Measurements from ENCODE around the gene WWOX. TPM values are rescaled to one million over a fixed set of nuclear protein-coding genes. Genes with fewer than 3 reads are reported as not detected.

WWOX gene
- total and polyA plus RNA-seq, 2 of the 13 experiments (the other 11 are each of a cell fraction or from before 2014, with no cell fraction given): 9.1 to 37.4 TPM

DNA sequence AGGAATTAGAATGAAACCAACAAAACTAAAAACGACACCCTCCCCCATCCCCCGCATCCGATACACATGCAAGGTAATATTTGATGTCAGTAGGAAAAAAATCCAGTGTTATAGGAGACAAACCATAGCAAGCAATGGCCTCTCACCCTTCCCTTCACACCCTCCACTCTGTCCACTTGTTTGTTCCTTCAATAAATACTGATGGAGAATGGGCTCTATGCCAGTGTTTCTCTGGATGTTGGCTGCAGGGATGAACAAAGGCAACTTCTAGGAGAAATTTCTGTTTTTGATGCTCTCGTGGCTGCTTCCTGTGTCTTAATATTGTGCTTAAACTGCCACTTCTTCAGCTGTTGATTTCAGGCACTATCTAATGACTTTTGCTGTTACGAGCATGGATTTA, 98.8 kb downstream of the WWOX start (continued):
- TF ChIP-seq, protein P1, sequence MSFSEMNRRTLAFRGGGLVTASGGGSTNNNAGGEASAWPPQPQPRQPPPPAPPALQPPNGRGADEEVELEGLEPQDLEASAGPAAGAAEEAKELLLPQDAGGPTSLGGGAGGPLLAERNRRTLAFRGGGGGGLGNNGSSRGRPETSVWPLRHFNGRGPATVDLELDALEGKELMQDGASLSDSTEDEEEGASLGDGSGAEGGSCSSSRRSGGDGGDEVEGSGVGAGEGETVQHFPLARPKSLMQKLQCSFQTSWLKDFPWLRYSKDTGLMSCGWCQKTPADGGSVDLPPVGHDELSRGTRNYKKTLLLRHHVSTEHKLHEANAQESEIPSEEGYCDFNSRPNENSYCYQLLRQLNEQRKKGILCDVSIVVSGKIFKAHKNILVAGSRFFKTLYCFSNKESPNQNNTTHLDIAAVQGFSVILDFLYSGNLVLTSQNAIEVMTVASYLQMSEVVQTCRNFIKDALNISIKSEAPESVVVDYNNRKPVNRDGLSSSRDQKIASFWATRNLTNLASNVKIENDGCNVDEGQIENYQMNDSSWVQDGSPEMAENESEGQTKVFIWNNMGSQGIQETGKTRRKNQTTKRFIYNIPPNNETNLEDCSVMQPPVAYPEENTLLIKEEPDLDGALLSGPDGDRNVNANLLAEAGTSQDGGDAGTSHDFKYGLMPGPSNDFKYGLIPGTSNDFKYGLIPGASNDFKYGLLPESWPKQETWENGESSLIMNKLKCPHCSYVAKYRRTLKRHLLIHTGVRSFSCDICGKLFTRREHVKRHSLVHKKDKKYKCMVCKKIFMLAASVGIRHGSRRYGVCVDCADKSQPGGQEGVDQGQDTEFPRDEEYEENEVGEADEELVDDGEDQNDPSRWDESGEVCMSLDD (CRISPR knock-in tag; IDR thresholded peaks at IDR 0.05; ENCODE audit: borderline replicate concordance): no peak

DNA sequence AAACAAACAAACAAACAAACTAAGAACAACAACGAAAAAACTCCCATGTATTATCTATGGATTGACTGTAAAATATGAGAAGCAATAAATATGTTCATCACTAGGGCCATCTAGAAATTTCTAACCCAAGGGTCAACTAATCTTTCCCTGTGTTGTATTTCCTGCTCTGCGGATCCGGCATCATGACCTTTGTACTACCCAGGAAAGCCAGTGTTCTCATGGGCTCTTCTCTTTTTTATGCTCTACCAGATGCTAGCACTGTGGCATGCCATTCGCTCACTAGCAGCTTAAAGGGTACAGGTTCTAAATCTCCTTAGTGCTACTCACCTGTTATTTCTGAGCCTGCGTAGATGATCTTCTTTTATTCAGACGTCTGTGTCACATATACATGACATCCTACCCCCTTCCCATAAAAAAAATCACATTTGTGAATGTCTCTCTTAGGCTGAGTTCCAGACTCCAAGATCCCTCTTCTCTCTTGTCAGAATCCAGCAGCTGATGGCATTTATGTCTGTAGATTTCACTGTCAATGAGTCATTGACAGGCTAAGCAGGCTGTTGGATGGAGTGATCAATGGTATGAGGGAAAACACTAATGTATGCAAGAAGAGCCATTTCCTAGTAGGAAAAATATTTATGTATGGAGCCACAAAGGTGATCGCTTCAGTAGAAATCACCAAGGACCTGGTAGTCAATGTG, 100.0 kb downstream of the WWOX start:
- no peaks in the 10 kb centered on the region for H3K9me3 ChIP-seq (ENCODE audit: low read length)
- H3K4me1 ChIP-seq (ENCODE audit: insufficient read depth, low read length): peaks cover 67% of the 10 kb centered on the region
- 61% methylated on average over 7 of the region's 7 CpGs for WGBS (ENCODE audit: low lambda C conversion rate)
- in situ Hi-C loops (cut with HindIII; ENCODE audit: extremely low pct_ligation_motif_present, low pct_unique_long_range_greater_than_20kb): no loop called here
- 0 out of 5 replicates have a peak, but pooled peaks cover 0 to 1% of the 10 kb centered on the region in 2 experiments for H3K36me3 ChIP-seq (replicated peaks in 1 of 2; ENCODE audit: control insufficient read depth in 1 of 2, insufficient read depth in 2 of 2, low read length in 2 of 2)
- H3K9ac ChIP-seq (ENCODE audit: insufficient read depth, low read depth, low read length): no peak overlapping the region
- peak overlapping the region; percentile 32 for H3K27ac ChIP-seq (ENCODE audit: extremely low read length, insufficient read depth, low read length)
- CTCF ChIA-PET (ENCODE audit: low intra/inter-chr PET ratio, low total read pairs): no interaction called here
- FAIRE-seq (peak; percentile 60), ATAC-seq (peak; percentile 83), DNase-seq (ENCODE audit: low spot score) (peak; percentile 73)
- no TSS peak for BruUV-seq (replicated peaks)
- H3K79me2 ChIP-seq (ENCODE audit: insufficient read depth, low read length): no peaks in the 10 kb centered on the region
- intact Hi-C loops (cut with micrococcal nuclease; ENCODE audit: unreplicated experiment): loop anchor here (2.0 kb wide), 1 partner anchor 65 kb away; no protein-coding TSS in a partner anchor
- no peak overlapping the region for H2AFZ ChIP-seq (ENCODE audit: low read length)
- H3K27me3 ChIP-seq (ENCODE audit: control insufficient read depth in 1 of 2, insufficient read depth in 2 of 2, low read length in 2 of 2): no peaks in the 10 kb centered on the region
- H3K4me3 ChIP-seq (replicated peaks in 1 of 3; ENCODE audit: insufficient read depth in 1 of 3, low read depth in 2 of 3, low read length in 3 of 3): no peak overlapping the region
- no peaks in the 10 kb centered on the region for H4K20me1 ChIP-seq (ENCODE audit: insufficient read depth, low read length)
- POLR2A ChIA-PET: no interaction called here
- peak overlapping the region; percentile 55; the same call in 1 of the 2 replicates for H3K4me2 ChIP-seq (ENCODE audit: low read depth, low read length)
- TF ChIP-seq, protein P2, sequence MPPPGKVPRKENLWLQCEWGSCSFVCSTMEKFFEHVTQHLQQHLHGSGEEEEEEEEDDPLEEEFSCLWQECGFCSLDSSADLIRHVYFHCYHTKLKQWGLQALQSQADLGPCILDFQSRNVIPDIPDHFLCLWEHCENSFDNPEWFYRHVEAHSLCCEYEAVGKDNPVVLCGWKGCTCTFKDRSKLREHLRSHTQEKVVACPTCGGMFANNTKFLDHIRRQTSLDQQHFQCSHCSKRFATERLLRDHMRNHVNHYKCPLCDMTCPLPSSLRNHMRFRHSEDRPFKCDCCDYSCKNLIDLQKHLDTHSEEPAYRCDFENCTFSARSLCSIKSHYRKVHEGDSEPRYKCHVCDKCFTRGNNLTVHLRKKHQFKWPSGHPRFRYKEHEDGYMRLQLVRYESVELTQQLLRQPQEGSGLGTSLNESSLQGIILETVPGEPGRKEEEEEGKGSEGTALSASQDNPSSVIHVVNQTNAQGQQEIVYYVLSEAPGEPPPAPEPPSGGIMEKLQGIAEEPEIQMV (CRISPR knock-in tag; IDR thresholded peaks at IDR 0.05; ENCODE audit: low read depth): no peak
- TF ChIP-seq HOXA3 (CRISPR knock-in tag; IDR thresholded peaks at IDR 0.05) (peak; percentile 29; the same call in 1 of the 2 replicates), SALL1 (CRISPR knock-in tag; IDR thresholded peaks at IDR 0.05) (peak; percentile 30; the same call in 1 of the 2 replicates), ZNF264 (CRISPR knock-in tag; IDR thresholded peaks at IDR 0.05) (0 out of 2 replicates have a peak, but pooled peaks have one; percentile 28), ISX (CRISPR knock-in tag; conservative IDR thresholded peaks at IDR 0.05) (no peak), ATF1 (CRISPR knock-in tag; IDR thresholded peaks at IDR 0.05) (peak; percentile 8; the same call in 1 of the 2 replicates), NR2F6 (IDR thresholded peaks at IDR 0.05) (no peak), NR2F6 (CRISPR knock-in tag; IDR thresholded peaks at IDR 0.05) (0 out of 2 replicates have a peak, but pooled peaks have one; percentile 30)
- TF ChIP-seq, protein P3, sequence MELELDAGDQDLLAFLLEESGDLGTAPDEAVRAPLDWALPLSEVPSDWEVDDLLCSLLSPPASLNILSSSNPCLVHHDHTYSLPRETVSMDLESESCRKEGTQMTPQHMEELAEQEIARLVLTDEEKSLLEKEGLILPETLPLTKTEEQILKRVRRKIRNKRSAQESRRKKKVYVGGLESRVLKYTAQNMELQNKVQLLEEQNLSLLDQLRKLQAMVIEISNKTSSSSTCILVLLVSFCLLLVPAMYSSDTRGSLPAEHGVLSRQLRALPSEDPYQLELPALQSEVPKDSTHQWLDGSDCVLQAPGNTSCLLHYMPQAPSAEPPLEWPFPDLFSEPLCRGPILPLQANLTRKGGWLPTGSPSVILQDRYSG (CRISPR knock-in tag; IDR thresholded peaks at IDR 0.05): no peak
- TF ChIP-seq, protein P4, sequence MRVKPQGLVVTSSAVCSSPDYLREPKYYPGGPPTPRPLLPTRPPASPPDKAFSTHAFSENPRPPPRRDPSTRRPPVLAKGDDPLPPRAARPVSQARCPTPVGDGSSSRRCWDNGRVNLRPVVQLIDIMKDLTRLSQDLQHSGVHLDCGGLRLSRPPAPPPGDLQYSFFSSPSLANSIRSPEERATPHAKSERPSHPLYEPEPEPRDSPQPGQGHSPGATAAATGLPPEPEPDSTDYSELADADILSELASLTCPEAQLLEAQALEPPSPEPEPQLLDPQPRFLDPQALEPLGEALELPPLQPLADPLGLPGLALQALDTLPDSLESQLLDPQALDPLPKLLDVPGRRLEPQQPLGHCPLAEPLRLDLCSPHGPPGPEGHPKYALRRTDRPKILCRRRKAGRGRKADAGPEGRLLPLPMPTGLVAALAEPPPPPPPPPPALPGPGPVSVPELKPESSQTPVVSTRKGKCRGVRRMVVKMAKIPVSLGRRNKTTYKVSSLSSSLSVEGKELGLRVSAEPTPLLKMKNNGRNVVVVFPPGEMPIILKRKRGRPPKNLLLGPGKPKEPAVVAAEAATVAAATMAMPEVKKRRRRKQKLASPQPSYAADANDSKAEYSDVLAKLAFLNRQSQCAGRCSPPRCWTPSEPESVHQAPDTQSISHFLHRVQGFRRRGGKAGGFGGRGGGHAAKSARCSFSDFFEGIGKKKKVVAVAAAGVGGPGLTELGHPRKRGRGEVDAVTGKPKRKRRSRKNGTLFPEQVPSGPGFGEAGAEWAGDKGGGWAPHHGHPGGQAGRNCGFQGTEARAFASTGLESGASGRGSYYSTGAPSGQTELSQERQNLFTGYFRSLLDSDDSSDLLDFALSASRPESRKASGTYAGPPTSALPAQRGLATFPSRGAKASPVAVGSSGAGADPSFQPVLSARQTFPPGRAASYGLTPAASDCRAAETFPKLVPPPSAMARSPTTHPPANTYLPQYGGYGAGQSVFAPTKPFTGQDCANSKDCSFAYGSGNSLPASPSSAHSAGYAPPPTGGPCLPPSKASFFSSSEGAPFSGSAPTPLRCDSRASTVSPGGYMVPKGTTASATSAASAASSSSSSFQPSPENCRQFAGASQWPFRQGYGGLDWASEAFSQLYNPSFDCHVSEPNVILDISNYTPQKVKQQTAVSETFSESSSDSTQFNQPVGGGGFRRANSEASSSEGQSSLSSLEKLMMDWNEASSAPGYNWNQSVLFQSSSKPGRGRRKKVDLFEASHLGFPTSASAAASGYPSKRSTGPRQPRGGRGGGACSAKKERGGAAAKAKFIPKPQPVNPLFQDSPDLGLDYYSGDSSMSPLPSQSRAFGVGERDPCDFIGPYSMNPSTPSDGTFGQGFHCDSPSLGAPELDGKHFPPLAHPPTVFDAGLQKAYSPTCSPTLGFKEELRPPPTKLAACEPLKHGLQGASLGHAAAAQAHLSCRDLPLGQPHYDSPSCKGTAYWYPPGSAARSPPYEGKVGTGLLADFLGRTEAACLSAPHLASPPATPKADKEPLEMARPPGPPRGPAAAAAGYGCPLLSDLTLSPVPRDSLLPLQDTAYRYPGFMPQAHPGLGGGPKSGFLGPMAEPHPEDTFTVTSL (CRISPR knock-in tag; IDR thresholded peaks at IDR 0.05; ENCODE audit: borderline replicate concordance): peak; percentile 75; the same call in 1 of the 2 replicates
